ENCODE results near the gene SBNO2.
"Not testable (repeated sequence)": the region's sequence is repeated elsewhere in the genome, so short reads cannot be mapped to it uniquely, and the experiment has no call there.

DNA sequence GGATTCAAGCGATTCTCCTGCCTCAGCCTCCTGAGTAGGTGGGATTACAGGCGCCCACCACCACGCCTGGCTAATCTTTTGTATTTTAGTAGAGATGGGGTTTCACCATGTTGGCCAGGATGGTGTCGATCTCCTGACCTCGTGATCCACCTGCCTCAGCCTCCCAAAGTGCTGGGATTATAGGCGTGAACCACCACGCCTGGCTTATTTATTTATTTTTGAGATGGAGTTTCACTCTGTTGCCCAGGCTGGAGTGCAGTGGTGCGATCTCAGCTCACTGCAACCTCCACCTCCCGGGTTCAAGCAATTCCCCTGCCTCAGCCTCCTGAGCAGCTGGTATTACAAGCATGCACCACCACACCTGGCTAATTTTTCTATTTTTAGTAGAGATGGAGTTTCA, 59.3 kb downstream of the SBNO2 start:
- TF ChIP-seq, protein P1, sequence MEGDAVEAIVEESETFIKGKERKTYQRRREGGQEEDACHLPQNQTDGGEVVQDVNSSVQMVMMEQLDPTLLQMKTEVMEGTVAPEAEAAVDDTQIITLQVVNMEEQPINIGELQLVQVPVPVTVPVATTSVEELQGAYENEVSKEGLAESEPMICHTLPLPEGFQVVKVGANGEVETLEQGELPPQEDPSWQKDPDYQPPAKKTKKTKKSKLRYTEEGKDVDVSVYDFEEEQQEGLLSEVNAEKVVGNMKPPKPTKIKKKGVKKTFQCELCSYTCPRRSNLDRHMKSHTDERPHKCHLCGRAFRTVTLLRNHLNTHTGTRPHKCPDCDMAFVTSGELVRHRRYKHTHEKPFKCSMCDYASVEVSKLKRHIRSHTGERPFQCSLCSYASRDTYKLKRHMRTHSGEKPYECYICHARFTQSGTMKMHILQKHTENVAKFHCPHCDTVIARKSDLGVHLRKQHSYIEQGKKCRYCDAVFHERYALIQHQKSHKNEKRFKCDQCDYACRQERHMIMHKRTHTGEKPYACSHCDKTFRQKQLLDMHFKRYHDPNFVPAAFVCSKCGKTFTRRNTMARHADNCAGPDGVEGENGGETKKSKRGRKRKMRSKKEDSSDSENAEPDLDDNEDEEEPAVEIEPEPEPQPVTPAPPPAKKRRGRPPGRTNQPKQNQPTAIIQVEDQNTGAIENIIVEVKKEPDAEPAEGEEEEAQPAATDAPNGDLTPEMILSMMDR (IDR thresholded peaks at IDR 0.05; ENCODE audit: low read depth, low read length, missing input control) = not testable (repeated sequence)
- not testable (repeated sequence) for TF ChIP-seq REST, RAD21, YY1, SP1, ATF3 (IDR thresholded peaks at IDR 0.05)
- TF ChIP-seq, protein P2, sequence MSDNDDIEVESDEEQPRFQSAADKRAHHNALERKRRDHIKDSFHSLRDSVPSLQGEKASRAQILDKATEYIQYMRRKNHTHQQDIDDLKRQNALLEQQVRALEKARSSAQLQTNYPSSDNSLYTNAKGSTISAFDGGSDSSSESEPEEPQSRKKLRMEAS (IDR thresholded peaks at IDR 0.05) = not testable (repeated sequence)

All from liver (tissue), 3 donors.